PC-9 (cell line): ENCODE results near the gene MRPL4. TPM values are rescaled to one million over a fixed set of nuclear protein-coding genes. Genes with fewer than 3 reads are reported as not detected.

Experiments
- BruUV-seq: library from RNA; stranded (reverse); fragments of 400-500 nt; replicated peaks from 2 replicates; lab custom pipeline; 2021; lab: Mats Ljungman, UMichigan
- CTCF ChIA-PET: fragments of 300-600 bp; sonication (Branson Sonifier 250); formaldehyde crosslinking; loops from one replicate; lab custom pipeline; 2022; ENCODE audit warnings: antibody characterized with exemption; lab: Charles Lee
- POLR2A ChIA-PET: fragments of 300-600 bp; sonication (Branson Sonifier 250); formaldehyde crosslinking; loops from one replicate; lab custom pipeline; 2022; ENCODE audit warnings: antibody characterized with exemption; ENCODE audit not compliant: unreplicated experiment; lab: Charles Lee
- DNase-seq, 2 experiments: peaks; one replicate each; pipeline versions ENCODE4 v3.0.0 to v3.0.0-alpha.2; 2015 to 2022; ENCODE audit warnings: mixed read lengths in 1 of 2
- H2AFZ ChIP-seq: fragments of 200-600 bp; sonication (generic); 2 replicates; pipeline ENCODE4 v1.8.1; 2017; ENCODE audit warnings: antibody characterized with exemption
- H3F3A ChIP-seq: fragments of 200-600 bp; sonication (generic); 2 replicates; pipeline ENCODE4 v1.8.1; 2017; ENCODE audit warnings: antibody characterized with exemption, mild to moderate bottlenecking, low read depth; ENCODE audit not compliant: insufficient read depth
- H3K27ac ChIP-seq: fragments of 200-600 bp; sonication (generic); 2 replicates; pipeline ENCODE4 v1.6.1; 2016; ENCODE audit warnings: mixed run types
- H3K27me3 ChIP-seq: fragments of 200-600 bp; sonication (generic); 2 replicates; pipeline ENCODE4 v1.6.1; 2016; ENCODE audit warnings: low read depth, mixed run types; ENCODE audit not compliant: insufficient read depth
- H3K36me3 ChIP-seq: fragments of 200-600 bp; sonication (generic); 2 replicates; pipeline ENCODE4 v1.6.1; 2016; ENCODE audit warnings: low read depth, mixed run types
- H3K4me1 ChIP-seq: fragments of 200-600 bp; sonication (generic); replicated peaks from 2 replicates; pipeline ENCODE4 v1.6.1; 2016; ENCODE audit warnings: mixed run types; ENCODE audit not compliant: insufficient read depth
- H3K4me2 ChIP-seq: fragments of 200-600 bp; sonication (generic); 2 replicates; pipeline ENCODE4 v1.6.1; 2017; ENCODE audit warnings: mixed run types
- H3K4me3 ChIP-seq: fragments of 200-600 bp; sonication (generic); 2 replicates; pipeline ENCODE4 v1.6.1; 2016; ENCODE audit warnings: mixed run types
- H3K79me2 ChIP-seq: fragments of 200-600 bp; sonication (generic); 2 replicates; pipeline ENCODE4 v1.6.1; 2017; ENCODE audit warnings: low read depth, mixed run types
- H3K9me2 ChIP-seq: fragments of 200-600 bp; sonication (generic); 2 replicates; pipeline ENCODE4 v1.8.1; 2017; ENCODE audit warnings: mild to moderate bottlenecking; ENCODE audit not compliant: insufficient read depth
- H3K9me3 ChIP-seq: fragments of 200-600 bp; sonication (generic); 2 replicates; pipeline ENCODE4 v1.8.1; 2016; ENCODE audit warnings: low read depth; ENCODE audit not compliant: insufficient read depth
- H4K20me1 ChIP-seq: fragments of 200-600 bp; sonication (generic); 2 replicates; pipeline ENCODE4 v1.8.1; 2017; ENCODE audit not compliant: insufficient read depth
- CTCF ChIP-seq: fragments of 200-600 bp; sonication (generic); conservative IDR thresholded peaks from 2 replicates; pipeline ENCODE4 v1.6.1; 2017; ENCODE audit warnings: mixed run types, antibody characterized with exemption, mild to moderate bottlenecking, moderate library complexity
- EZH2 ChIP-seq: fragments of 200-600 bp; sonication (generic); IDR thresholded peaks from 2 replicates; pipeline ENCODE4 v1.8.0; 2017; ENCODE audit warnings: antibody characterized with exemption, low read depth
- intact Hi-C: fragments of 100-400 bp; cut with micrococcal nuclease; formaldehyde crosslinking; loops from one replicate; pipeline ENCODE4 v1.10.0; 2022; ENCODE audit not compliant: unreplicated experiment
- microRNA-seq: library from miRNA; unstranded; fragments of <30 nt; microRNA quantifications from one replicate; pipeline ENCODE4 v1.2.0, GENCODE V29; 2021; ENCODE audit warnings: borderline number of aligned reads, borderline replicate concordance
- total RNA-seq: library from RNA; stranded (reverse); gene quantifications from 2 replicates; pipeline ENCODE4 v1.2.3, GENCODE V29; 2021

The MRPL4 gene
- total RNA-seq, 1 experiment from 2014 or later, result 98.2 TPM

GRCh38 chr19:10309423-10309822 lies 57.4 kb downstream of the MRPL4 start, which contains the start of gene ZGLP1:
ZGLP1 (minus strand) TSS chr19:10309815.
- Histone ChIP-seq H3K9me3 (no peaks in the 10 kb centered on the region), H3F3A (peaks cover 11% of the 10 kb centered on the region; the same call in 1 of the 2 replicates), H3K4me3 (no peak within 1 kb of the TSS), H3K27me3 (no peaks in the 10 kb centered on the region), H3K27ac (no peak within 1 kb of the TSS), H4K20me1 (no peaks in the 10 kb centered on the region), H3K4me2 (no peak within 1 kb of the TSS), H3K36me3 (no peaks in the 10 kb centered on the region; the same call in 1 of the 2 replicates), H3K4me1 (peaks cover 2% of the 10 kb centered on the region), H3K79me2 (peaks cover 5% of the 10 kb centered on the region; the same call in 1 of the 2 replicates), H3K9me2 (no peaks in the 10 kb centered on the region), H2AFZ (no peak within 1 kb of the TSS)
- intact Hi-C loops, result no loop called here
- no peak for TF ChIP-seq CTCF
- TF ChIP-seq EZH2, result no peak
- ChIA-PET POLR2A (no interaction called here), CTCF (no interaction called here)
- no peak for DNase-seq
- BruUV-seq, result no TSS peak

Small RNAs within 50 kb of the gene (microRNA-seq; reads per million reads assigned to microRNA genes)
- not detected for gene MIR4322

Other genes with a start within 250 kb of the MRPL4 start
- not detected in 2 replicates for gene COL5A3, start 241.7 kb upstream of the MRPL4 start, total RNA-seq
- gene RDH8, start 238.7 kb upstream of the MRPL4 start, total RNA-seq, result not detected in 2 replicates
- 25.6 and 30.6 TPM in 2 replicates for gene SHFL, start 165.9 kb upstream of the MRPL4 start, total RNA-seq
- not detected in 2 replicates for gene ANGPTL6, start 149.5 kb upstream of the MRPL4 start, total RNA-seq
- 38.4 and 41.0 TPM in 2 replicates for gene PPAN, start 145.9 kb upstream of the MRPL4 start, total RNA-seq
- 23.7 and 27.4 TPM in 2 replicates for gene P2RY11, start 140.5 kb upstream of the MRPL4 start, total RNA-seq
- 195 and 234 TPM in 2 replicates for gene EIF3G, start 132.3 kb upstream of the MRPL4 start, total RNA-seq
- 111 and 117 TPM in 2 replicates for gene DNMT1, start 57.3 kb upstream of the MRPL4 start, total RNA-seq
- 6.9 and 7.3 TPM in 2 replicates for gene S1PR2, start 20.9 kb upstream of the MRPL4 start, total RNA-seq
- 23.8 and 32.9 TPM in 2 replicates for gene ICAM1, start 18.9 kb downstream of the MRPL4 start, total RNA-seq
- 0.52 and 0.68 TPM in 2 replicates for gene ICAM4, start 34.7 kb downstream of the MRPL4 start, total RNA-seq
- 19.2 and 24.0 TPM in 2 replicates for gene ICAM5, start 37.7 kb downstream of the MRPL4 start, total RNA-seq
- 7.5 and 10.2 TPM in 2 replicates for gene ZGLP1, start 57.6 kb downstream of the MRPL4 start, total RNA-seq
- 23.1 and 29.2 TPM in 2 replicates for gene FDX2, start 63.8 kb downstream of the MRPL4 start, total RNA-seq
- 52.9 and 83.9 TPM in 2 replicates for gene RAVER1, start 81.3 kb downstream of the MRPL4 start, total RNA-seq
- gene ICAM3, start 87.4 kb downstream of the MRPL4 start, total RNA-seq, result 14.0 and 22.7 TPM in 2 replicates
- gene TYK2, start 128.4 kb downstream of the MRPL4 start, total RNA-seq, result 94.7 and 102 TPM in 2 replicates
- gene CDC37, start 151.3 kb downstream of the MRPL4 start, total RNA-seq, result 156 and 191 TPM in 2 replicates
- gene PDE4A, start 168.3 kb downstream of the MRPL4 start, total RNA-seq, result 8.9 and 10.4 TPM in 2 replicates